ENCODE measurements around the gene CIC. TPM values are rescaled to one million over a fixed set of nuclear protein-coding genes. Genes with fewer than 3 reads are reported as not detected.

CIC gene
- total and polyA plus RNA-seq, 10 of the 15 experiments (the other 5 are each of a cell fraction or from before 2014, with no cell fraction given), result 0.18 to 50.6 (median 7.1) TPM

DNA sequence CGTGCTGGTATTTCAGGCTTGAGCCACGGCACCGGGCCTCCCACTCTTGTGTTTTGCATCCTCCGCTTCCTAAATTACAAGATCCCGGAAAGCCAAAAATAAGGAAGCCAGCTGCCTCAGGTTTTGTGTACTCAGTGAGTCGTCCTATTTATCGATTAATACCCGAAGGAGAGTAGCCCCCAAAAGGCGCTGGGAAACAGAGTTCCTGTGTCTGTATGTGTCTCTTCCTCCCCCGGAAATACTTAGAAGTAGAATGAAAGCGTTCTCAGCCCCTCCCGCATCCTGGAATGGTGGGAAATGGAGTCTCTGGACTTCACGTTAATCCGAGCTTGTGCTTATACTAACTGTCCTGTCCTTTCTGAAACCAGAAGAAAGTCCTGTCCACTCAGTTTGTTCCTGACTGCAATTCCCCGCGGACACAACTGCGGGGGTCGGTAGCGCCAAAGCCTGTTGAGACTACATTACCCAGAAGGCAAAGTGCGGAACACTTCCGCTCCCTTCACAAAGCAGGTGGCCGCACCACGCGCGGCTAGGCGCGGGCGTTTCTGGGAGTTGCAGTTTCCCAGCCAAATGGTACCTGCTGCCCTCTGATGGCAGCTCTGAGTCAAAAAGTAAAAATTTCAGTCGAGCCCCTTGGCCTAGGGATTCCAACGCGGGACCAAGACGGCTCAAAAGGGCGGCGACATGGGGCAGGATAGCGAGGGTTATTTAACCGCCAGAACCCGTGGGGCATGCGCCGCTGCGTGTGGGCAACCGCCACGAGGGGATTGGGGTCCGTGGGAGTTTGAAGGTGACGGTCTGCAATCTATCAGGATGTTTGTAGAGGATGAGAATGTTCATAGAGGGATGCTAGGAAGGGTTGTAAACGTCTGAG lies 24.5 kb upstream of the CIC start:
- intact Hi-C loops (cut with micrococcal nuclease; ENCODE audit: unreplicated experiment) (loop anchor here (2.0 to 5.0 kb wide), 2 partner anchors 36 to 112 kb away; partner anchors contain the start of gene POU2F2), in situ Hi-C loops (cut with MboI) (no loop called here)
- peak overlapping the region; percentile 99 for H2AFZ ChIP-seq (ENCODE audit: control insufficient read depth, low read depth, low read length)
- H3K27ac ChIP-seq (ENCODE audit: control insufficient read depth, insufficient read depth), result peak overlapping the region; percentile 85
- ChIA-PET POLR2A (interaction anchor here (0.7 to 6.7 kb wide), 7 partner anchors 16 to 121 kb away, joined by 3 to 51 read pairs (median 5); no protein-coding TSS in a partner anchor), RAD21 (ENCODE audit: unreplicated experiment) (interaction anchor here (0.6 to 6.0 kb wide), 8 partner anchors 13 to 136 kb away, joined by 3 to 82 read pairs (median 4); no protein-coding TSS in a partner anchor), SMC1A (ENCODE audit: uncharacterized antibody, unreplicated experiment) (interaction anchor here (0.7 to 6.3 kb wide), 11 partner anchors 14 to 136 kb away, joined by 3 to 70 read pairs (median 5); no protein-coding TSS in a partner anchor), CTCF (interaction anchor here (0.6 to 6.7 kb wide), 17 partner anchors 16 to 189 kb away, joined by 3 to 111 read pairs (median 4); partner anchors contain the start of genes CIC and POU2F2)
- H3K4me3 ChIP-seq, result peak overlapping the region; percentile 90
- H3K36me3 ChIP-seq (ENCODE audit: control insufficient read depth in 2 of 2, insufficient read depth in 2 of 2, low read length in 1 of 2), result peaks cover 4 to 5% of the 10 kb centered on the region in 2 experiments; a peak in 3 of 4 replicates
- H3K79me2 ChIP-seq (ENCODE audit: control insufficient read depth, insufficient read depth, low read length), result peaks cover 29% of the 10 kb centered on the region
- ATAC-seq (peak; percentile 65), DNase-seq (ENCODE audit: low read depth, low spot score) (peak; percentile 85), FAIRE-seq (peak; percentile 81)
- no peaks in the 10 kb centered on the region for H3K27me3 ChIP-seq (replicated peaks in 1 of 2; ENCODE audit: control insufficient read depth in 2 of 2, insufficient read depth in 2 of 2, low read length in 1 of 2)
- BruUV-seq (replicated peaks), result no TSS peak
- H3K4me2 ChIP-seq (ENCODE audit: control insufficient read depth, insufficient read depth), result peak overlapping the region; percentile 95
- peaks cover 17% of the 10 kb centered on the region for H3K4me1 ChIP-seq (ENCODE audit: control insufficient read depth, insufficient read depth, low read length)
- no peaks in the 10 kb centered on the region for H3K9me3 ChIP-seq (replicated peaks; ENCODE audit: control insufficient read depth, insufficient read depth, low read length)
- 3% methylated on average over 45 of the region's 45 CpGs for WGBS (ENCODE audit: insufficient coverage, insufficient replicate concordance, low lambda C conversion rate, missing lambda C conversion rate)
- no peaks in the 10 kb centered on the region for H4K20me1 ChIP-seq (ENCODE audit: control insufficient read depth, insufficient read depth)
- peak overlapping the region; percentile 58 for H3K9ac ChIP-seq (ENCODE audit: control insufficient read depth, insufficient read depth, low read length)
- TF ChIP-seq PAX5 (IDR thresholded peaks at IDR 0.05; ENCODE audit: borderline replicate concordance, low read depth, low read length) (0 out of 2 replicates have a peak, but pooled peaks have one; percentile 2), ZNF217 (IDR thresholded peaks at IDR 0.05) (no peak), NR2F1 (conservative IDR thresholded peaks at IDR 0.05) (0 out of 2 replicates have a peak, but pooled peaks have one; percentile 21), TCF7 (IDR thresholded peaks at IDR 0.05; ENCODE audit: borderline replicate concordance) (no peak), BMI1 (IDR thresholded peaks at IDR 0.05; ENCODE audit: borderline replicate concordance) (no peak), HDGF (IDR thresholded peaks at IDR 0.05) (no peak), STAT3 (IDR thresholded peaks at IDR 0.05; ENCODE audit: low read depth, low read length) (no peak), NFXL1 (IDR thresholded peaks at IDR 0.05; ENCODE audit: borderline replicate concordance) (no peak), ASH2L (IDR thresholded peaks at IDR 0.05; ENCODE audit: borderline replicate concordance, low read depth) (no peak), KAT2A (conservative IDR thresholded peaks at IDR 0.05; ENCODE audit: control insufficient read depth, low read depth, low read length) (no peak), RB1 (IDR thresholded peaks at IDR 0.05; ENCODE audit: borderline replicate concordance) (peak; percentile 40; the same call in 1 of the 2 replicates)
- TF ChIP-seq, protein P1, sequence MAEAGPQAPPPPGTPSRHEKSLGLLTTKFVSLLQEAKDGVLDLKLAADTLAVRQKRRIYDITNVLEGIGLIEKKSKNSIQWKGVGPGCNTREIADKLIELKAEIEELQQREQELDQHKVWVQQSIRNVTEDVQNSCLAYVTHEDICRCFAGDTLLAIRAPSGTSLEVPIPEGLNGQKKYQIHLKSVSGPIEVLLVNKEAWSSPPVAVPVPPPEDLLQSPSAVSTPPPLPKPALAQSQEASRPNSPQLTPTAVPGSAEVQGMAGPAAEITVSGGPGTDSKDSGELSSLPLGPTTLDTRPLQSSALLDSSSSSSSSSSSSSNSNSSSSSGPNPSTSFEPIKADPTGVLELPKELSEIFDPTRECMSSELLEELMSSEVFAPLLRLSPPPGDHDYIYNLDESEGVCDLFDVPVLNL (IDR thresholded peaks at IDR 0.05; ENCODE audit: low read depth, low read length), result no peak
- TF ChIP-seq, protein P2, sequence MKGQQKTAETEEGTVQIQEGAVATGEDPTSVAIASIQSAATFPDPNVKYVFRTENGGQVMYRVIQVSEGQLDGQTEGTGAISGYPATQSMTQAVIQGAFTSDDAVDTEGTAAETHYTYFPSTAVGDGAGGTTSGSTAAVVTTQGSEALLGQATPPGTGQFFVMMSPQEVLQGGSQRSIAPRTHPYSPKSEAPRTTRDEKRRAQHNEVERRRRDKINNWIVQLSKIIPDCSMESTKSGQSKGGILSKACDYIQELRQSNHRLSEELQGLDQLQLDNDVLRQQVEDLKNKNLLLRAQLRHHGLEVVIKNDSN (IDR thresholded peaks at IDR 0.05; ENCODE audit: borderline replicate concordance, extremely low read length, insufficient read depth, low read depth, low read length), result peak; percentile 85
- TF ChIP-seq, protein P3, sequence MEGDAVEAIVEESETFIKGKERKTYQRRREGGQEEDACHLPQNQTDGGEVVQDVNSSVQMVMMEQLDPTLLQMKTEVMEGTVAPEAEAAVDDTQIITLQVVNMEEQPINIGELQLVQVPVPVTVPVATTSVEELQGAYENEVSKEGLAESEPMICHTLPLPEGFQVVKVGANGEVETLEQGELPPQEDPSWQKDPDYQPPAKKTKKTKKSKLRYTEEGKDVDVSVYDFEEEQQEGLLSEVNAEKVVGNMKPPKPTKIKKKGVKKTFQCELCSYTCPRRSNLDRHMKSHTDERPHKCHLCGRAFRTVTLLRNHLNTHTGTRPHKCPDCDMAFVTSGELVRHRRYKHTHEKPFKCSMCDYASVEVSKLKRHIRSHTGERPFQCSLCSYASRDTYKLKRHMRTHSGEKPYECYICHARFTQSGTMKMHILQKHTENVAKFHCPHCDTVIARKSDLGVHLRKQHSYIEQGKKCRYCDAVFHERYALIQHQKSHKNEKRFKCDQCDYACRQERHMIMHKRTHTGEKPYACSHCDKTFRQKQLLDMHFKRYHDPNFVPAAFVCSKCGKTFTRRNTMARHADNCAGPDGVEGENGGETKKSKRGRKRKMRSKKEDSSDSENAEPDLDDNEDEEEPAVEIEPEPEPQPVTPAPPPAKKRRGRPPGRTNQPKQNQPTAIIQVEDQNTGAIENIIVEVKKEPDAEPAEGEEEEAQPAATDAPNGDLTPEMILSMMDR (IDR thresholded peaks at IDR 0.05 in 2 of 3, conservative IDR thresholded peaks at IDR 0.05 in 1 of 3; ENCODE audit: control insufficient read depth in 2 of 3, extremely low read depth in 1 of 3, insufficient read depth in 1 of 3, low read depth in 3 of 3, low read length in 3 of 3), result peak; percentile 59 to 83 (median 68); a peak in 5 of 6 replicates

Data from GM12878 (cell line).